NB4 (cell line): ENCODE results near the gene GNAT2.

ENCODE experiments used
- POLR2A ChIP-seq: IDR thresholded peaks from 2 replicates; pipeline ENCODE4 v1.6.1; 2011; ENCODE audit warnings: mild to moderate bottlenecking; ENCODE audit not compliant: insufficient read length; ENCODE audit errors: extremely low read depth
- TF ChIP-seq, protein P1 (sequence below): IDR thresholded peaks from one replicate; pipeline ENCODE4 v1.5.1; 2012; ENCODE audit warnings: low read depth, low read length

DNA sequence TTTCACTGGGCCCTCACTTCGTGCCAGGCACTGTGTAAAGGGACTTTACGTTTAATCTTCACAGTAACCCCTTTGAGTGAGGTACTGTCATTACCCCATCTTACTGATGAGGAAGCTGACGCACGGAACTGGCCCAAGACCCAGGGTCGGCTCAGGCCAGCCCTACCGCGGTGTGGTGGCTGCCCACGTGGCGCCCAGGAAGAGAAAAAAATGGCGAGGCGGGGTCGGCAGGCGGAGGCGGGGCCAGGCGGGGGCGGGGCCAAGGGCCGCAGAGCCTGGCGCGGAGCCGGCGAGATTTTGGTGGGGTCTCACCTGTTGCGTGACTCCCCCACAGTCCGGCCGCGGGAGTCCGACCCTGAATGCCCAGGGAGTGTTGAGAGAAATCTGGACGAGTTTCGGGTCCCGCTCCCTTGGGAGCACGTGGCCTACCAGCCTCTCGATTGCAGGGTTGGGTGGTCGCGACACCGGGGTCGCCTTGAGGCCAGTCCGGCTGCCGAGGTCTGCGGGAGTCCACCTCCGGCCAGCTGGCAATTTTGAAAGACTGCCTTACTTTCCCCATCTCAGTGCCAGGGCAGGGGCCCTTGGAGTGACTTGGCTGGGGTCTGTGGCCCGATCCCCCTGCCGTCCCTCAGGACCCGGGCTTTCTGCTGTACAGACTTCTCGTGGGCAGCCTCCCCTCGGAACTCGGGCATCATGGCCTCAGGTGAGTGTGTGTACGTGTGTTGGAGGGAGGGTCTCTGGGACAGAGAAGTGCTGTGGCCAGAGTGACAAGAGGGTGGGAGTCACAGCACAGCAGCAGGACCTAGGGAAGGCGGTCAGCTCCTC, at the start of gene GNAT2, which contains the start of gene AMPD2:
- TF ChIP-seq, protein P1, sequence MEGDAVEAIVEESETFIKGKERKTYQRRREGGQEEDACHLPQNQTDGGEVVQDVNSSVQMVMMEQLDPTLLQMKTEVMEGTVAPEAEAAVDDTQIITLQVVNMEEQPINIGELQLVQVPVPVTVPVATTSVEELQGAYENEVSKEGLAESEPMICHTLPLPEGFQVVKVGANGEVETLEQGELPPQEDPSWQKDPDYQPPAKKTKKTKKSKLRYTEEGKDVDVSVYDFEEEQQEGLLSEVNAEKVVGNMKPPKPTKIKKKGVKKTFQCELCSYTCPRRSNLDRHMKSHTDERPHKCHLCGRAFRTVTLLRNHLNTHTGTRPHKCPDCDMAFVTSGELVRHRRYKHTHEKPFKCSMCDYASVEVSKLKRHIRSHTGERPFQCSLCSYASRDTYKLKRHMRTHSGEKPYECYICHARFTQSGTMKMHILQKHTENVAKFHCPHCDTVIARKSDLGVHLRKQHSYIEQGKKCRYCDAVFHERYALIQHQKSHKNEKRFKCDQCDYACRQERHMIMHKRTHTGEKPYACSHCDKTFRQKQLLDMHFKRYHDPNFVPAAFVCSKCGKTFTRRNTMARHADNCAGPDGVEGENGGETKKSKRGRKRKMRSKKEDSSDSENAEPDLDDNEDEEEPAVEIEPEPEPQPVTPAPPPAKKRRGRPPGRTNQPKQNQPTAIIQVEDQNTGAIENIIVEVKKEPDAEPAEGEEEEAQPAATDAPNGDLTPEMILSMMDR = no peak
- TF ChIP-seq POLR2A = peak; percentile 72
